Activated CD4-positive, CD25-positive, alpha-beta regulatory T cell treated with anti-CD3 and anti-CD28 coated beads, Interleukin-2, amount 50 U/mL, for 16 hours (primary cell): ENCODE results near the gene SLC35E2B.
"Not testable (repeated sequence)": the region's sequence is repeated elsewhere in the genome, so short reads cannot be mapped to it uniquely, and the experiment has no call there.

Source experiments
- DNase-seq: peaks from one replicate; pipeline ENCODE4 v3.0.0-alpha.2; 2020; ENCODE audit warnings: low read depth, low spot score

The SLC35E2B gene

GRCh38 chr1:1640081-1640480, 52.5 kb downstream of the SLC35E2B start:
- not testable (repeated sequence) for DNase-seq

GRCh38 chr1:1639368-1639767, 53.2 kb downstream of the SLC35E2B start:
- DNase-seq = not testable (repeated sequence)

GRCh38 chr1:1638528-1638927, 54.1 kb downstream of the SLC35E2B start:
- DNase-seq = not testable (repeated sequence)

GRCh38 chr1:1637479-1637875, 55.1 kb downstream of the SLC35E2B start:
- not testable (repeated sequence) for DNase-seq

GRCh38 chr1:1636621-1637478, 55.7 kb downstream of the SLC35E2B start:
- not testable (repeated sequence) for DNase-seq

- DNase-seq = not testable (repeated sequence)
Observed at GRCh38 chr1:1634613-1635012, 58.0 kb downstream of the SLC35E2B start.

GRCh38 chr1:1633409-1633808, 59.2 kb downstream of the SLC35E2B start:
- not testable (repeated sequence) for DNase-seq

- DNase-seq = no peak
Observed at GRCh38 chr1:1631782-1632420, 60.7 kb downstream of the SLC35E2B start, which contains the start of gene MMP23B. TSS of gene MMP23B (plus strand) at chr1:1632173. CDS start at chr1:1632219, 46 bp downstream.

GRCh38 chr1:1630965-1631781, 61.4 kb downstream of the SLC35E2B start:
- no peak for DNase-seq

- peak; percentile 82 for DNase-seq
Observed at GRCh38 chr1:1630191-1630964, 62.2 kb downstream of the SLC35E2B start.

- peak; percentile 44 for DNase-seq
Observed at GRCh38 chr1:1629430-1630190, 63.0 kb downstream of the SLC35E2B start.

GRCh38 chr1:1628754-1629429, 63.7 kb downstream of the SLC35E2B start:
- no peak for DNase-seq

GRCh38 chr1:1627829-1628753, 64.5 kb downstream of the SLC35E2B start:
- DNase-seq = no peak

- no peak for DNase-seq
Observed at GRCh38 chr1:1627261-1627828, 65.2 kb downstream of the SLC35E2B start.

- no peak for DNase-seq
Observed at GRCh38 chr1:1626207-1627141, 66.1 kb downstream of the SLC35E2B start.

GRCh38 chr1:1625824-1626206, 66.8 kb downstream of the SLC35E2B start:
- DNase-seq = no peak

- DNase-seq = no peak
Observed at GRCh38 chr1:1625404-1625775, 67.2 kb downstream of the SLC35E2B start.
